ENCODE measurements around the gene ZMYND11.

The ZMYND11 gene

DNA sequence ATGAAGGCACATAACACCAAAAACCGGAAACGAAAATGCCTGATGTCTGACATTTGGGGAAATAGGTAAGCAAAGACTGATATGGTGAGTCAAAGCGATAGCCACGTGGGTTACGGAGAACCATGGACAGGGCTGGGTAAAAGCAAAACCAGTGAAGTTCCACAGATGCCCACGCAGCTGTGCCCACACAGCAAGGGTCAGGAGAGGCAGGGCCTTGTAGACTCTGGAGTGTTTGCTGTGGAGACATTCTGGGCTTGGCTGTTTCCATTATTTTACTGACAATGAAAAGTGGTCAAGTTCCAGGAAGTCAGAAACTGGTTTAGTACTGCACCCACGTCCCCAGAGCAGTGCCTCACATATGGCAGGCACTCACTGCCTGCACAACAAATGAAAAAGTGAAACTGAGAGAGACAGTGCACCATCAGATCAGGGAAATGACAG is 148.7 kb downstream of the ZMYND11 start:
- TF ChIP-seq, protein P1, sequence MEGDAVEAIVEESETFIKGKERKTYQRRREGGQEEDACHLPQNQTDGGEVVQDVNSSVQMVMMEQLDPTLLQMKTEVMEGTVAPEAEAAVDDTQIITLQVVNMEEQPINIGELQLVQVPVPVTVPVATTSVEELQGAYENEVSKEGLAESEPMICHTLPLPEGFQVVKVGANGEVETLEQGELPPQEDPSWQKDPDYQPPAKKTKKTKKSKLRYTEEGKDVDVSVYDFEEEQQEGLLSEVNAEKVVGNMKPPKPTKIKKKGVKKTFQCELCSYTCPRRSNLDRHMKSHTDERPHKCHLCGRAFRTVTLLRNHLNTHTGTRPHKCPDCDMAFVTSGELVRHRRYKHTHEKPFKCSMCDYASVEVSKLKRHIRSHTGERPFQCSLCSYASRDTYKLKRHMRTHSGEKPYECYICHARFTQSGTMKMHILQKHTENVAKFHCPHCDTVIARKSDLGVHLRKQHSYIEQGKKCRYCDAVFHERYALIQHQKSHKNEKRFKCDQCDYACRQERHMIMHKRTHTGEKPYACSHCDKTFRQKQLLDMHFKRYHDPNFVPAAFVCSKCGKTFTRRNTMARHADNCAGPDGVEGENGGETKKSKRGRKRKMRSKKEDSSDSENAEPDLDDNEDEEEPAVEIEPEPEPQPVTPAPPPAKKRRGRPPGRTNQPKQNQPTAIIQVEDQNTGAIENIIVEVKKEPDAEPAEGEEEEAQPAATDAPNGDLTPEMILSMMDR (IDR thresholded peaks at IDR 0.05; ENCODE audit: low read depth, low read length) = no peak
- H3K4me3 ChIP-seq (replicated peaks in 1 of 2; ENCODE audit: low read depth in 2 of 2, low read length in 2 of 2) = no peak overlapping the region
- DNase-seq (ENCODE audit: low read depth in 2 of 2) = no peak

- TF ChIP-seq, protein P1 (IDR thresholded peaks at IDR 0.05; ENCODE audit: low read depth, low read length) = no peak
- H3K4me3 ChIP-seq (replicated peaks in 1 of 2; ENCODE audit: low read depth in 2 of 2, low read length in 2 of 2) = no peak overlapping the region
- no peak for DNase-seq (ENCODE audit: low read depth in 2 of 2)
These were observed 150.0 kb downstream of the ZMYND11 start for GRCh38 chr10:285216-285615.

- TF ChIP-seq, protein P1 (IDR thresholded peaks at IDR 0.05; ENCODE audit: low read depth, low read length) = no peak
- no peak for DNase-seq (ENCODE audit: low read depth in 2 of 2)
- H3K4me3 ChIP-seq (replicated peaks in 1 of 2; ENCODE audit: low read depth in 2 of 2, low read length in 2 of 2) = no peak overlapping the region
These were observed 151.9 kb downstream of the ZMYND11 start for GRCh38 chr10:287026-287709.

DNA sequence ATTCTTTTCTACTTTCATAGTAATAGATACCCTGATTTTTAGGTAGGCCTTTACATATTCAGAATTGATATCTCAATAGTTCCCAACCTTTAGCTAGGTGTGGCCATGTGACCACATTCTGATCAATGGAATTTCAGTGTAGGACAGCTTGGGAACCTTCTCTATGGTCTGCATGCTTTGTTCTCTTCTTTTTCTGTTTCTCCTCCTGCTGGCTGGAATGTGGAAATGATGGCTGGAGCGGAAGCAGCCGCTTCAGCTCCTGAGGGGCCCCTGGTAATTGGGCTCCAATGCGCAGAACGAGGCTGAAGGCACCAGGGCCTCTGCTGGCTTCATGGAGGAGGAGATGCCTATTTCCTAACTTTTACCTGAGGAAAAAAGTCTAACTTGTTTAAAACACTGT is 152.6 kb downstream of the ZMYND11 start:
- DNase-seq (ENCODE audit: low read depth in 2 of 2) = peak in 1 of 2 donors; percentile 10
- H3K4me3 ChIP-seq (replicated peaks in 1 of 2; ENCODE audit: low read depth in 2 of 2, low read length in 2 of 2) = no peak overlapping the region
- TF ChIP-seq, protein P1 (IDR thresholded peaks at IDR 0.05; ENCODE audit: low read depth, low read length) = peak; percentile 26

GRCh38 chr10:288316-289200 is 153.3 kb downstream of the ZMYND11 start:
- H3K4me3 ChIP-seq (replicated peaks in 1 of 2; ENCODE audit: low read depth in 2 of 2, low read length in 2 of 2) = no peak overlapping the region
- TF ChIP-seq, protein P1 (IDR thresholded peaks at IDR 0.05; ENCODE audit: low read depth, low read length) = no peak
- no peak for DNase-seq (ENCODE audit: low read depth in 2 of 2)

DNA sequence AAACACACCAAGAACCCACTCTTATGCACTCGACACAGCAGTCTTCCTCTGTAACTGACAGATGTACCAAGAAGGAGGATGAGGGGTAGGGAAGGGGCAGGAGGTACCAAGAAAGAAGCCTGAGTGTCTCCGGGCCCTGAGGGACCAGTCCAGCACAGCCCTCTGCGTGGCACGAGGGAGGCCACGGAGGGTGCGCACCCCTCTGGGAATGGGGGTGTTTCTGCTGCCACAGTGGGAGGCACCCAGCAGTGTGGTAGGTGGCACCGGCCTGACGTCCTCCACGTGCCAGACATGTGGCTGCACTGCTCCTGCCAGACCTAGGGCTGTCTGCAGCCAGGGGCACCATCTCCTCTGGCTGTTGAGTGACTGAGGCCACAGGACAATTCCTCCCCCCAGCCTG is 154.3 kb downstream of the ZMYND11 start:
- TF ChIP-seq, protein P1 (IDR thresholded peaks at IDR 0.05; ENCODE audit: low read depth, low read length) = no peak
- DNase-seq (ENCODE audit: low read depth in 2 of 2) = no peak
- H3K4me3 ChIP-seq (replicated peaks in 1 of 2; ENCODE audit: low read depth in 2 of 2, low read length in 2 of 2) = no peak overlapping the region
